Fibroblast of lung (primary cell): ENCODE data around the gene GNA12. TPM values are rescaled to one million over a fixed set of nuclear protein-coding genes. Genes with fewer than 3 reads are reported as not detected.

ENCODE experiments used
- DNase-seq, 2 donors: peaks; one replicate each; pipeline versions ENCODE4 v3.0.0 to v3.0.0-alpha.2; 2010; ENCODE audit warnings: low read depth in 2 of 2
- H2AFZ ChIP-seq: 2 replicates; pipeline ENCODE4 v1.5.1; 2012; ENCODE audit warnings: low read length, control low read depth, inconsistent platforms
- H3K27ac ChIP-seq: 2 replicates; pipeline ENCODE4 v1.5.1; 2011; ENCODE audit warnings: low read length, control low read depth; ENCODE audit not compliant: insufficient read depth
- H3K27me3 ChIP-seq: 2 replicates; pipeline ENCODE4 v1.5.1; 2011; ENCODE audit warnings: mild to moderate bottlenecking, low read length; ENCODE audit not compliant: control insufficient read depth, insufficient read depth
- H3K36me3 ChIP-seq: 2 replicates; pipeline ENCODE4 v1.5.1; 2011; ENCODE audit warnings: low read length; ENCODE audit not compliant: control insufficient read depth, insufficient read depth
- H3K4me1 ChIP-seq: 2 replicates; pipeline ENCODE4 v1.5.1; 2011; ENCODE audit warnings: low read length; ENCODE audit not compliant: control insufficient read depth, insufficient read depth; ENCODE audit errors: extremely low read depth
- H3K4me2 ChIP-seq: 2 replicates; pipeline ENCODE4 v1.5.1; 2011; ENCODE audit warnings: low read length, control low read depth; ENCODE audit not compliant: insufficient read depth; ENCODE audit errors: extremely low read depth
- H3K4me3 ChIP-seq, 4 experiments: fragments of 200-600 bp in 1 of 4; sonication (generic) in 1 of 4; replicated peaks in 1 of 4; 2 replicates each; pipeline ENCODE4 v1.5.1; 2011 to 2016; ENCODE audit warnings: low read length in 4 of 4, low read depth in 3 of 4, mild to moderate bottlenecking in 3 of 4, control low read depth in 2 of 4, inconsistent platforms in 1 of 4, mixed read lengths in 1 of 4; ENCODE audit not compliant: insufficient read depth in 1 of 4; ENCODE audit errors: control extremely low read depth in 1 of 4
- H3K79me2 ChIP-seq: 2 replicates; pipeline ENCODE4 v1.5.1; 2012; ENCODE audit warnings: mild to moderate bottlenecking, low read length, inconsistent platforms; ENCODE audit not compliant: control insufficient read depth, insufficient read depth
- H3K9ac ChIP-seq: 2 replicates; pipeline ENCODE4 v1.5.1; 2011; ENCODE audit warnings: mild to moderate bottlenecking, low read length, control low read depth; ENCODE audit not compliant: insufficient read depth
- H3K9me3 ChIP-seq: 2 replicates; pipeline ENCODE4 v1.5.1; 2012; ENCODE audit warnings: low read depth, low read length; ENCODE audit not compliant: control insufficient read depth, insufficient read depth
- H4K20me1 ChIP-seq: 2 replicates; pipeline ENCODE4 v1.5.1; 2011; ENCODE audit warnings: low read length; ENCODE audit not compliant: control insufficient read depth, insufficient read depth; ENCODE audit errors: extremely low read depth
- EZH2 ChIP-seq: IDR thresholded peaks from 2 replicates; pipeline ENCODE4 v1.5.1; 2012; ENCODE audit warnings: low read length, control low read depth, mild to moderate bottlenecking; ENCODE audit errors: missing control alignments
- polyA plus RNA-seq, 2 donors: library from polyadenylated mRNA; depleted of rRNA in 1 of 2; stranded (reverse) in 1 of 2; unstranded in 1 of 2; fragments of >200 nt; gene quantifications; 2 replicates each; pipeline ENCODE4 v1.2.1, GENCODE V29; 2011 to 2012; ENCODE audit warnings: missing spikeins in 1 of 2
- total RNA-seq: library from RNA; depleted of rRNA; stranded (reverse); fragments of >200 nt; gene quantifications from 2 replicates; pipeline ENCODE4 v1.2.1, GENCODE V29; 2014
- TF ChIP-seq, protein P1 (sequence below), 2 donors: IDR thresholded peaks in 1 of 2; conservative IDR thresholded peaks in 1 of 2; 1 replicate in 1 of 2; 2 replicates in 1 of 2; pipeline ENCODE4 v1.5.1; 2011 to 2012; ENCODE audit warnings: low read length in 2 of 2, control low read depth in 1 of 2, inconsistent platforms in 1 of 2, low read depth in 1 of 2, mild to moderate bottlenecking in 1 of 2

Gene GNA12
- total and polyA plus RNA-seq, 2 donors (not counting 1 experiment from before 2014, with no cell fraction given) = 36.2 to 137 TPM

DNA sequence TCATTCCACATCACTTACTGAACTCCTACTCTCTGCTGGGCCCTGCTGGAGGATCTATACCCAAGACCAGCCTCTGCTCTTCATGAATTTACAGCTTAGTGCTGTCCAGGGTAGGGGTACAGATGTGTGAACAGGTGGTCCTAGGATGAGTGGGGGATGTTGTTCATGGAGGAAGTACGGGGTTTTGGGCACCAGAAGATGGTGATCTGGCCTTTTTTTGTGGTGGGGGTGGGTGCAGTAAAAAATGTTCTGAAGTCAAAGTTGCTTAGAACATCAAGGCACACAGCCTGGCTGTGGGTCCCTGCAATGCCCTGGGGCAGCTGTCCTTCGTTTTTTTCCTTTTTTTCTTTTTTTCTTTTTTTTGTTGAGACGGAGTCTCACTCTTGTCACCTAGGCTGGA lies 34.2 kb upstream of the GNA12 start:
- H3K4me3 ChIP-seq = no peak overlapping the region
- H3K79me2 ChIP-seq = no peaks in the 10 kb centered on the region
- no peaks in the 10 kb centered on the region for H3K9me3 ChIP-seq
- H3K27ac ChIP-seq = no peak overlapping the region
- H2AFZ ChIP-seq = no peak overlapping the region
- H3K4me1 ChIP-seq = peaks cover 3% of the 10 kb centered on the region
- H3K36me3 ChIP-seq = no peaks in the 10 kb centered on the region
- no peaks in the 10 kb centered on the region for H3K27me3 ChIP-seq
- TF ChIP-seq, protein P1, sequence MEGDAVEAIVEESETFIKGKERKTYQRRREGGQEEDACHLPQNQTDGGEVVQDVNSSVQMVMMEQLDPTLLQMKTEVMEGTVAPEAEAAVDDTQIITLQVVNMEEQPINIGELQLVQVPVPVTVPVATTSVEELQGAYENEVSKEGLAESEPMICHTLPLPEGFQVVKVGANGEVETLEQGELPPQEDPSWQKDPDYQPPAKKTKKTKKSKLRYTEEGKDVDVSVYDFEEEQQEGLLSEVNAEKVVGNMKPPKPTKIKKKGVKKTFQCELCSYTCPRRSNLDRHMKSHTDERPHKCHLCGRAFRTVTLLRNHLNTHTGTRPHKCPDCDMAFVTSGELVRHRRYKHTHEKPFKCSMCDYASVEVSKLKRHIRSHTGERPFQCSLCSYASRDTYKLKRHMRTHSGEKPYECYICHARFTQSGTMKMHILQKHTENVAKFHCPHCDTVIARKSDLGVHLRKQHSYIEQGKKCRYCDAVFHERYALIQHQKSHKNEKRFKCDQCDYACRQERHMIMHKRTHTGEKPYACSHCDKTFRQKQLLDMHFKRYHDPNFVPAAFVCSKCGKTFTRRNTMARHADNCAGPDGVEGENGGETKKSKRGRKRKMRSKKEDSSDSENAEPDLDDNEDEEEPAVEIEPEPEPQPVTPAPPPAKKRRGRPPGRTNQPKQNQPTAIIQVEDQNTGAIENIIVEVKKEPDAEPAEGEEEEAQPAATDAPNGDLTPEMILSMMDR (conservative IDR thresholded peaks at IDR 0.05 in 1 of 2, IDR thresholded peaks at IDR 0.05 in 1 of 2; ENCODE audit: low read depth in 1 of 2, low read length in 2 of 2) = no peak
- TF ChIP-seq EZH2 = no peak
- H3K4me2 ChIP-seq = no peak overlapping the region
- DNase-seq = no peak
- H4K20me1 ChIP-seq = no peaks in the 10 kb centered on the region
- H3K9ac ChIP-seq = no peak overlapping the region

DNA sequence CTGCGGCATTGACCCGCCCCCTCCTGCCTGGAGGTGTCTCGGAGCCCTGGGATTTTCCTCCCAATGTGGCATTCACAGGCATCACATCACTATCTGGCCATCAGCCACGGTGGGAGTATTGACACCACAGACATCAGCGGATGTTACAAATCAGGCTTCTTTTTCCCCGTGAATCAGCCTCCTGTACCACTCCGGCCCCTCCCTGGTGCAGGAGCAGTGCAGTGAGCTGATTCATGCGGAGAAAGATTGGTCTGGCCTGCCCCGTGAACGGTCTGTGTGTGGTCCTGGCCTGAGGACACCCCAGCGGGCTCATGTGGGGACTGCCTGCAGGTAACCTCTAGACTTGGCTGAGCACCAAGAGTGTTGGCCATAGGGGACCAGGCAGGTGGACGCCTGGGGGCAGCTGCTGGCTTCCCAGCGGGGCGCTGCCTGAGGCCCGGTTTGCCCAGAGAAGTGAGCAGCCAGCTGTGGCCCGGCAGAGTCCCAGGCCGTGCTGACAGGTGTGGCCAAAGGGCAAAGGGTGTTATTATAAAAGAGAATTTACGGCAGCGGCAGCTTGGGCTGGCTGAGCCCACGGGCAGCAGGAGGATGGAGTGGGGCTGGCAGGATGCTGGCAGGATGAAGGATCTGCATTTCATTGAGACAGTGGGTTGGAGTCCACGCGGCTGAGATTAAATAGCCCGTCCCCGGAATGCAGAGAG lies 32.1 kb upstream of the GNA12 start:
- DNase-seq = peak; percentile 53 to 89

DNA sequence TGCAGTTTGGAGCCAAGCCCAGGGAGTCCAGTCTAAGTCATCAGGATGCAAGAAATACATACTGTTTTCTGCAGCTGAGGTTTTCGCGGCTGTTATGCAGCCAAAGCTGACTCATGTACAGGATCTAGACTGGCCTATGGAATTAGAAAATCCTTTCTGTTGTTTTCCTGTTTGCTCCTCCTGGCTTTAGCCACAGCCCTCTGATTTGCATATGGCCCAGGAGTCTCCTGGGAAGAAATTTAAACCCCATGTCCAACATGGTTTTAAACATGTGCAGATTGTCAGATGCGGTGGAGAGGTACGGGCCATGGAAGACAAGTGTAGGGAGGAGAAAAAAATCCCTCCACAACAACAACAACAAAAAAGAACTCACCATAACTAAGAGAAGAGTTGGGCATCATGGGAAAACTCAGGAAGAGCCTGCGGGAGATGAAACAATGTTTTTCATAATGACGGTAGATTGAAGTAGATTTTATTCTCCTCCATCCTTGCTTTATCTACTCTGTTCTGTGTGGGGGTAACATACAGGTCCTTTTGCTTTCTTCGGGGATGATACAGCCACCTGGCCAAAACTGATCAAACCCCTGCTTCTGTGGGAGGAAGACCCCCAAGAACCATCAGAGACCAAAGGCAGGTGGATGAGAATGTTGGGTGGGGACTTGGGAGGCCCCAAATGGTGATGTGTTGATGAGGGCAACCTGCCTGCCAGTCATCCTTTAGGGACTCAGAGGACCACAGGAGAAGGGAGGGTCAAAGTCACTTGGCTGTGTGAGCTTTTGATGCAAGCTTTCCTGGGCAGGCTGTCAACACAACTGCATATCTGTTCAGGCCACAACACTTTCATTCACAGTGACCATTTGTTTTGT lies 29.8 kb upstream of the GNA12 start:
- Histone ChIP-seq H3K36me3 (no peaks in the 10 kb centered on the region), H3K4me2 (no peak overlapping the region), H3K27ac (peak overlapping the region; percentile 91), H3K79me2 (no peaks in the 10 kb centered on the region), H3K27me3 (no peaks in the 10 kb centered on the region), H3K4me1 (peaks cover 9% of the 10 kb centered on the region), H3K9ac (peak overlapping the region; percentile 66), H3K4me3 (no peak overlapping the region), H2AFZ (no peak overlapping the region), H4K20me1 (no peaks in the 10 kb centered on the region), H3K9me3 (no peaks in the 10 kb centered on the region)
- no peak for TF ChIP-seq EZH2
- TF ChIP-seq, protein P1 (conservative IDR thresholded peaks at IDR 0.05 in 1 of 2, IDR thresholded peaks at IDR 0.05 in 1 of 2; ENCODE audit: low read depth in 1 of 2, low read length in 2 of 2) = no peak
- peak; percentile 93 for DNase-seq

More for the DNA sequence above, 32.1 kb upstream of the GNA12 start:
- peaks cover 6% of the 10 kb centered on the region for H3K4me1 ChIP-seq
- no peak overlapping the region for H3K4me3 ChIP-seq
- H3K27ac ChIP-seq = no peak overlapping the region
- no peak overlapping the region for H3K4me2 ChIP-seq
- H3K27me3 ChIP-seq = no peaks in the 10 kb centered on the region
- H2AFZ ChIP-seq = no peak overlapping the region
- TF ChIP-seq EZH2 = no peak
- TF ChIP-seq, protein P1 (conservative IDR thresholded peaks at IDR 0.05 in 1 of 2, IDR thresholded peaks at IDR 0.05 in 1 of 2; ENCODE audit: low read depth in 1 of 2, low read length in 2 of 2) = no peak
- no peaks in the 10 kb centered on the region for H3K36me3 ChIP-seq
- no peaks in the 10 kb centered on the region for H3K9me3 ChIP-seq
- no peaks in the 10 kb centered on the region for H3K79me2 ChIP-seq
- no peak overlapping the region for H3K9ac ChIP-seq
- no peaks in the 10 kb centered on the region for H4K20me1 ChIP-seq
